LoVo (cell line): ENCODE results near the gene FAM234B.
"Not testable (repeated sequence)": the region's sequence is repeated elsewhere in the genome, so short reads cannot be mapped to it uniquely, and the experiment has no call there.

Experiments used
- DNase-seq: peaks from one replicate; pipeline ENCODE4 v3.0.0-alpha.2; 2016; ENCODE audit warnings: low spot score

Gene FAM234B

GRCh38 chr12:13061377-13061776 lies 17.2 kb downstream of the FAM234B start:
- DNase-seq: no peak

DNA sequence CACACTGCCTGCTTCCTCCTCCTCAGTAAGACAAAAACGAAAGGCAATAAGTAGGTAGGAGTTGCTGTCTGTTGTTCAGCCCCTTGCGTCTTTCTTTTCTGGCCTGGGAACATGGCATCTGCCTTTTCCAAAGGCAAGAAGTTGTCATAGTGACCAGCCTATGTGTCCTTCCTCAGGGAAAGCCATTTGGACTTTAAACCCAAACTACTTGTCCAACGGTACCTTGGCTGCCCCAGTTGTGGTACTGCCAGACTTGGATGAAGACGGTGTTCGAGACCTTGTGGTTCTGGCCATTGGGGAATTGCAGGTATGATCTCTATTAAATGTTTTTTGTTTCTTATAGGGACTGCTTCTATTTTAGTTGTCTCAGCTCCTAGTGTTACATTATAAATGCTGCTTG lies 18.5 kb downstream of the FAM234B start:
- DNase-seq: no peak

- DNase-seq: no peak
Measured at GRCh38 chr12:13066014-13066413, 21.8 kb downstream of the FAM234B start.

DNA sequence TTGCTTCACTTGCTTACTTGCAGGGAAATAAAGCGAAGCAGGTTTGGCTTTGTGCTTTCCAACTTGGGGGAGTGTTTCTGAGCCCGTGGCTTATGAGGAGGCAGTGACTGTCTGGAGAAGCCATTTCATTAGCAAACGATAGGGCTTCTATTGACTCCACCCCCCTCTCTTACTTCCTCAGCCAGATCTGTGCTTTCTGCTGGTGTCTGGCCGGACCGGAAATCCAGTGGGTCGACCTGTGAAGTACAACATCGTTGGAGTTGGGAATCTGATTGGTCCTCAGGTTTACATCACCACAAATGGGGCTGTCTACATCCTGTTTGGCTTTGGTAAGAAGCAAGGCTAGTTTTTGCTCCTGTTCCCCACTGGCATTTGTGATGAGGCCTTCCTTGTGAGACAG lies 22.3 kb downstream of the FAM234B start:
- no peak for DNase-seq

- no peak for DNase-seq
Measured at GRCh38 chr12:13067322-13067721, 23.1 kb downstream of the FAM234B start.

DNA sequence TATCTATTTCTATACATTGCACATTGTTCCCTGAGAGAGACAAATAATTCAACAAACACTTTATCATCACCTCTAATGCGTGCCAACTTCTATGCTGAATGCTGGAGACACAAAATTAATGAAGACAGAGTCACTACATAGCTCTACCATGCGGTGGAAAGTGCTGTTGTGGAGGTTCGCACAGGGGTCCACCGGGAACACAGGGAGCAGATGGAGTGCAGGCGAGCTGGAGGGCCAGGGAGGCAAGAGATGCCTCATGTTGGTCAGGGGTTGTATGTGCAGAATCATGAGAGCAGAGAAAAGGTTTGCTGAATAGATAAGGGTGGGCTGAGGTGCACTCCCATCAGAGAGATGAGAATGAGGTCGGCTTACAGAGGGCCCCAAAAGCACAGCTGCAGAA lies 25.2 kb downstream of the FAM234B start:
- DNase-seq: no peak

DNA sequence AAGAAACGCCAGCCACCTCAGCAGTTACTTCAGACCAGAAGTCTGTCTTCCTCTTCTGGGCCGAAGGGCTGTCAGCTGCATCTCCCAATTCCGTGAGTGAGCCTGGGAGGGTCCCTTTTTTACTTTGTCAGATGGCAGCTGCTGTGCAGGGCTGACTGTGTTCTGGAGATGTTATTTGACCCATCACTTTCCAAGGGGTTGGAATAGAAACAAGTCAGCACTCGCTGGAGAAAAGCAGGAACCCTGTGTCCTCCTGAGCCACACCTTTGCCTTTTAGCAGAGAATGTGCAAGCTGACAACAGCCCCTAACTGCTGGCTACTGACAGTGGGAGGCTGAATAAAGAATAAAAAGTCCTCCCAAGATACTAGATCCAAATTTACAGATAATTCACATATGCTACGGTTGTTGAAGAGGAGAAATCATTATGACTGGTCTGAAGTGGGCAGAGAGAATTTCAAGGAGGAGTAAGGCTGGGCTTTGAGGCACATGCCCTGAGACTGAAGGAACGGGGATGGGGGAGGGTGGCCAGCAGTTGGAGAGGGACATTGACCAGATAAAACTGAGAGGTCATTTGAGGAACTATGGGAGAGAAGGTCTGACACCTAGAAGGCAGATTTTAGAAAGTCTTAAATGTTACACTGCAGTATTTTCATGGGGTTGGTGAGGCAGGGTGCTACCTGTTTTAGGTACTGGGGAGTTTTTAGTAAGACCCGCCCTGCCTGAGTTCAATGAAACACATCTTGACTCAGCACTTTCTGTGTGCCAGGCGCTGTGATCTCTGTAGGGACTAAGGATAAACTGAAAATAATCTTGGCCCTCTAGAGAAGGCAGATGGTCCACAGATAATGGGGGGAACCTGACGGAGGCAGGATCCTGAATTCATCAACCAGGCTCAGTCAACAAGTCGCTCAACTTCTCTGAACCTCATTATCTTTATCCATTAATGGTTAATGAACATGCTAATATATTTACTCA lies 27.4 kb downstream of the FAM234B start:
- DNase-seq: no peak

DNA sequence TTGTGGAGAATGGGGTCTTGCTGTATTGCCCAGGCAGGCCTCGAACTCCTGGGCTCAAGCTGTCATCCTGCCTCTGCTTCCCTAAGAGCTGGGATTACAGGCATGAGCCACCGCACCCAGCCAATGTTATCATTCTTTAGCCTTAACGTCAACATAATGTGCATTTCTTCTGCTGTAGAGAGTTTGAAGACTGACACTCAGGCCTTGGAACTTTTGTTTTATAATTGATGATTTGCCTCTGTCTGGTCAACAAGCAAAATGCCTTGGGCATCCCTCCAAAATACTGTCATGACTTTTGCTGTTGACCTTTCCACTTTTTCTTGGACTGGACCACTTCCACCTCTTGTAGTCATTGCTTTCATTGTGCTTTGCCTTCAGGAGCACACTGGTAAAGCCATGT lies 29.0 kb downstream of the FAM234B start:
- DNase-seq: no peak

- DNase-seq: no peak
Measured at GRCh38 chr12:13074396-13075117, 30.4 kb downstream of the FAM234B start.

GRCh38 chr12:13075118-13075480 lies 30.9 kb downstream of the FAM234B start:
- DNase-seq: no peak

DNA sequence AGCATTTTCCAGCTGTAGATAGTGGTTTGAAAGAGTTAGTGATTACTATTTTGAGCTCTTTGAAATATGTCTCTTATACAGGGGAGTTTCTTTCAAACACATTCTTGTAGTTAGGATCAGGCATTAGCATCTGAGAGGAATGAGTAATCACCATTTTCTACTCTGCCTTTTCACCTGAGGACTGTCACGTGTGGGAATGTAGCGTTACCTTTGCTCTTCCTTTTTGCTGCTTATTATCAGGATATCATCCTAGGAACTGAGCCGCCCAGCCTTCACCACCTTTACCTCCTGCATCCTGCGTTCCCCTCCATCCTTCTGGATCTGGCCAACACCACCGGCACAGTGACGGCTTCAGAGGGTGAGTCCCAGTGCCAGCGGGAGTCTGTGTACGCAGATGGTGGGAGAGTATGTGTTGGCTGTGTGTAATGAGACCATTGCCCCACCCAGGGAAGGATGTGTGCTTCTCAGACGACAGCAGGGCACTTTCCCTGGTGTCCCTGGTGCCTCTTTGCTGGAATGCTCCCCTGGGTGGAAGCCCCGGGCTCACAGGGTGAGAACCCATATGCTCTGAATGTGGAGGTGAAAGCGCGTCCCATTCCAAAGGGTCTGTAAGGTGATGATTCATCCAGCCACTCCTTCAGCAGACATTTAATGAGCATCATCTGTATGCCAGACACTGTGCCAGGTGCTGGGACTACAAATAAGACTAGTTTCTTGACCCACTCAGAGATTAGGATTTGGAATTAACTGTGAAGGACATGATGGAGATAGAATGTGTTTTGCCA lies 31.8 kb downstream of the FAM234B start:
- DNase-seq: no peak

- no peak for DNase-seq
Measured at GRCh38 chr12:13079440-13079906, 35.3 kb downstream of the FAM234B start.

- no peak for DNase-seq
Measured at GRCh38 chr12:13080266-13080665, 36.1 kb downstream of the FAM234B start.

DNA sequence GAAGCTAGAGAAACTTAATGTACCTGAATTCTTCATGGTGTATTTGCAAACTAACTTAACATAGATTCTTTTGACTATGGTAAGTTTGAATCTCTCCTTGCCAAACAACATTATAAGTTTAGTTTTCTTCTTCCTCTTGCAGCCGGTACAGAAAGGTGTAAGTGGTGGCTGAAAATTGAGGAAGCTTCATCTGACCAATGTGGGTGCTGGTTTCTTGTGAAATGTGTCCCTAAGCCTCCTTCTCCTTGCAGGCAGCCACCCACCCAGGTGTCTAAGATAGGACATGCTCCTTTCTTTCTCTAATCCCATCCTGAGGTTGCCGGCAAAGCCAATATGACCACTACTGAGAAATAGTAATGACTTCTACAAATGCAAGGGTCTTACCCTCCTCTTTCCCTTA lies 38.7 kb downstream of the FAM234B start:
- no peak for DNase-seq

DNA sequence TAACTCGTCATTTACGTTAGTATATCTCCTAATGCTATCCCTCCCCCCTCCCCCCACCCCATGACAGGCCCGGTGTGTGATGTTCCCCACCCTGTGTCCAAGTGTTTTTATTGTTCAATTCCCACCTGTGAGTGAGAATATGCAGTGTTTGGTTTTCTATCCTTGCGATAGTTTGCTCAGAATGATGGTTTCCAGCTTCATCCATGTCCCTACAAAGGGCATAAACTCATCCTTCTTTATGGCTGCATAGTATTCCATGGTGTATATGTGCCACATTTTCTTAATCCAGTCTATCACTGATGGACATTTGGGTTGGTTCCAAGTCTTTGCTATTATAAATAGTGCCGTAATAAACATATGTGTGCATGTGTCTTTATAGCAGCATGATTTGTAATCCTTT lies 39.5 kb downstream of the FAM234B start:
- not testable (repeated sequence) for DNase-seq

GRCh38 chr12:13084898-13085640 lies 40.9 kb downstream of the FAM234B start:
- no peak for DNase-seq

DNA sequence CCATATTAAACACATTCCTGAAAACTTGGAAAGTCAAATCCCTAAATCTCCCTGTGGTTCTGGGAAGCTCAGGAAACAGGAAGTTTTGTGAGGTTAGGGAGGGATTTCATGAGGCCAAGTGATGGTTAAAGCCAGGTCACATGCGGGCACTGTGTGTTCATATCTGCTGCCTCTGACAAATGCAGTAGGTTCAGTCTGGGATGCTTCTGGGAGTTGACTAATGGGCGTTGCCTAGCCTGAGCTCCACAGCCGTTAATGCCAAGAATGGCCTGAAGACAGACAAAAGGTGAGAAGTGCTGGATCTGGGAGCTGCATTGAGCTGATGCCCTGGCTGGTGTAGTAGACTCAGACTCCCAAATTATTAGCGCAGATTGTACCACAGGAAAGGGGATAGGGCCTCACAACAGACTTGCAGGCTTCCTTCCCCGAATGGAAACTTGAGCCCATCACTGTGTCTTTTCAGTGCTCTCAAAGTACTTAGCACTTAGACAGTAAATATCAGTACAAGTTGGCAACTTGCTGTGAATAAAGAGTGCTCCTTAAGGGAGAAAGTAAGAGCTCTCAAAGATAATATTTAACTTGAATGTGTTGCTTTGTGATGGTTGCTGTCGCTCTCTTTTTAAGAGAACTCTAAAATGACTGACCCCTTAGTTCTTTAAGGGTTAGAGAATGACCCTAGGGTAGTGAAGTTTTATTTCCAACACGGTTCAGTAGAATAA lies 41.9 kb downstream of the FAM234B start:
- DNase-seq: no peak

DNA sequence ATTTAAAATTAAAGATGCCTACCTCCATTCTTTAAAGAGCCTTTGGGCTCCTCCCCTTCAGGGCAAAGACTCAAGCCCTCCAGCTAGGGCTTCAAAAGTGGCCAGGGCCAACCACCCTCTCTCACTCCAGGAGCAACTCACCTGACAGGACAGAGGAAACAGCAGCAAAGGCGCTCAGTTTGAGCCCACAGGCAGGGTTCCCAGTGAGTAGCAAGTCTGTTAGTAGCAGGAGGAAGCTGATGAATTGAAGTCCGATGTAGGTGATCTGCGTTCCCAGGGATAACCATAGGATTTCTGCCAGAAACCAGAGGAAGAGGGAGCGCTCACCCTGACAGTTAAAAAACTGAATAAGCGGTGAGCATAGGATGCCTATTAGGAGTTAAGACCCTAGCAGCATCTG lies 43.6 kb downstream of the FAM234B start:
- no peak for DNase-seq

DNA sequence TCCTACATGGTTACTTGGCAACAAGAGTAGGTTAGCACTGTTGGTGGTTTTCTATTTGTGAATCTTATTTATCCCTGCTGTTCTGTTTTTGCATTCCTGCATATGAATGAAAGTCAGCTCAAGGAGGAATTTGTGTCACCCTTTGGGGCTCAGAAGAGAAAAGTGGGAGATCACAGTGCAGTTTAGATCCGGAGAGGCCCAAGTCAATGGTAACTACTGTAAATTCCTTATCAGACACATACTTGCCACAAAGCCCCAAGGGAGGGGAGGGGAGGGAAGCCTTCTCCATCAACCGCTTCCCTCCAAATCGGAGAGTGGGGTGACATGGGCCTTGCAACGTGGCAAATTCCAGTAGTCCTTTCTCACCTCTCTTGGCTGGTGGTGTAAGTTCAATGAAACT lies 44.3 kb downstream of the FAM234B start:
- no peak for DNase-seq

DNA sequence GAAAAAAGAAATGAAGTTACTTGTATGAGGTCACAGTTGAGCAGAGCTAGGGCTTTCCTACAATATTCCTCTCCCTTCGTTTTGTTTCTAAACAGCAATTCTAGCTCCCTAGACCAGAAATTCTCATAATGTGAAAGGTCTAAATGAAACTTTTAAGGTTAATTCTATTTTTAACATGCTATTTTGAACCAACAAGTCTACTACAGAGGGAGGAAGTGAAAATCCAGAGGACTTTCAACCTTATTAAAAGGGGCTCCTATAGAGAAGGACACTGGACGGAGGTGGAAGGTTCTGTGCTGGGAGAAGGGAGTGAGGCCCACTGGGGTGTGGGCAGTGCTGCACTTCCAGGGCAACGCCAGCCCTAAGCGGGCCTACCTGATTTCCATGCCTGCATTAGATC lies 45.9 kb downstream of the FAM234B start:
- DNase-seq: no peak

DNA sequence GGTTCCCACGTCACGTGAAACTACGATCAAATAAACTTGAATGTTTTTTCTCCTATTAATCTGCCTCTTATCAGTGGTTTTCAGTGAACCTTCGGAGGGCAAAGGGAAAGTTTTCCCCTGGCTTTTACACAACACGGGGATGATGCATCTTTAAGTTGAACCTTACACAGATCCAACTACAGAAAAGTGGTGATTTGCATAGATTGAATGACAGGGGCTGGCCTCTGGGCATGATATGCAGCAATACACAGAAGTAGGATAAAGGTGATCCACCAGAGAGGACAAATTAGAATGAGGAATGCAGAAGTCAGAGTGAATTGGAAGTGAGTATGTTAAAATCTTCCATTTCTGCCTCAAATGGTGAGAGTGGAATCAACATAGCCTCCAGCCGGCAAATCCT lies 47.7 kb downstream of the FAM234B start:
- DNase-seq: no peak
